Fibroblast of lung (primary cell): ENCODE data around the gene CYP51A1. TPM values are rescaled to one million over a fixed set of nuclear protein-coding genes. Genes with fewer than 3 reads are reported as not detected.

Experiments
- DNase-seq, 2 donors: peaks; one replicate each; pipeline versions ENCODE4 v3.0.0 to v3.0.0-alpha.2; 2010; ENCODE audit warnings: low read depth in 2 of 2
- H2AFZ ChIP-seq: 2 replicates; pipeline ENCODE4 v1.5.1; 2012; ENCODE audit warnings: low read length, control low read depth, inconsistent platforms
- H3K27ac ChIP-seq: 2 replicates; pipeline ENCODE4 v1.5.1; 2011; ENCODE audit warnings: low read length, control low read depth; ENCODE audit not compliant: insufficient read depth
- H3K27me3 ChIP-seq: 2 replicates; pipeline ENCODE4 v1.5.1; 2011; ENCODE audit warnings: mild to moderate bottlenecking, low read length; ENCODE audit not compliant: control insufficient read depth, insufficient read depth
- H3K36me3 ChIP-seq: 2 replicates; pipeline ENCODE4 v1.5.1; 2011; ENCODE audit warnings: low read length; ENCODE audit not compliant: control insufficient read depth, insufficient read depth
- H3K4me1 ChIP-seq: 2 replicates; pipeline ENCODE4 v1.5.1; 2011; ENCODE audit warnings: low read length; ENCODE audit not compliant: control insufficient read depth, insufficient read depth; ENCODE audit errors: extremely low read depth
- H3K4me2 ChIP-seq: 2 replicates; pipeline ENCODE4 v1.5.1; 2011; ENCODE audit warnings: low read length, control low read depth; ENCODE audit not compliant: insufficient read depth; ENCODE audit errors: extremely low read depth
- H3K4me3 ChIP-seq, 4 experiments: fragments of 200-600 bp in 1 of 4; sonication (generic) in 1 of 4; replicated peaks in 1 of 4; 2 replicates each; pipeline ENCODE4 v1.5.1; 2011 to 2016; ENCODE audit warnings: low read length in 4 of 4, low read depth in 3 of 4, mild to moderate bottlenecking in 3 of 4, control low read depth in 2 of 4, inconsistent platforms in 1 of 4, mixed read lengths in 1 of 4; ENCODE audit not compliant: insufficient read depth in 1 of 4; ENCODE audit errors: control extremely low read depth in 1 of 4
- H3K79me2 ChIP-seq: 2 replicates; pipeline ENCODE4 v1.5.1; 2012; ENCODE audit warnings: mild to moderate bottlenecking, low read length, inconsistent platforms; ENCODE audit not compliant: control insufficient read depth, insufficient read depth
- H3K9ac ChIP-seq: 2 replicates; pipeline ENCODE4 v1.5.1; 2011; ENCODE audit warnings: mild to moderate bottlenecking, low read length, control low read depth; ENCODE audit not compliant: insufficient read depth
- H3K9me3 ChIP-seq: 2 replicates; pipeline ENCODE4 v1.5.1; 2012; ENCODE audit warnings: low read depth, low read length; ENCODE audit not compliant: control insufficient read depth, insufficient read depth
- H4K20me1 ChIP-seq: 2 replicates; pipeline ENCODE4 v1.5.1; 2011; ENCODE audit warnings: low read length; ENCODE audit not compliant: control insufficient read depth, insufficient read depth; ENCODE audit errors: extremely low read depth
- EZH2 ChIP-seq: IDR thresholded peaks from 2 replicates; pipeline ENCODE4 v1.5.1; 2012; ENCODE audit warnings: low read length, control low read depth, mild to moderate bottlenecking; ENCODE audit errors: missing control alignments
- polyA minus RNA-seq: library from RNA; depleted of rRNA, polyadenylated mRNA; stranded (reverse); fragments of >200 nt; gene quantifications from 2 replicates; pipeline ENCODE4 v1.2.3, GENCODE V29; 2011; ENCODE audit warnings: low replicate concordance
- polyA plus RNA-seq, 2 donors: library from polyadenylated mRNA; depleted of rRNA in 1 of 2; stranded (reverse) in 1 of 2; unstranded in 1 of 2; fragments of >200 nt; gene quantifications; 2 replicates each; pipeline ENCODE4 v1.2.1, GENCODE V29; 2011 to 2012; ENCODE audit warnings: missing spikeins in 1 of 2
- total RNA-seq: library from RNA; depleted of rRNA; stranded (reverse); fragments of >200 nt; gene quantifications from 2 replicates; pipeline ENCODE4 v1.2.1, GENCODE V29; 2014
- TF ChIP-seq, protein P1 (sequence below), 2 donors: IDR thresholded peaks in 1 of 2; conservative IDR thresholded peaks in 1 of 2; 1 replicate in 1 of 2; 2 replicates in 1 of 2; pipeline ENCODE4 v1.5.1; 2011 to 2012; ENCODE audit warnings: low read length in 2 of 2, control low read depth in 1 of 2, inconsistent platforms in 1 of 2, low read depth in 1 of 2, mild to moderate bottlenecking in 1 of 2

The CYP51A1 gene
- total RNA-seq (343 and 784 TPM in 2 replicates), polyA plus RNA-seq (28.7 and 50.0 TPM in 2 replicates), polyA minus RNA-seq (13.7 and 18.3 TPM in 2 replicates)
- 74.3 and 128 TPM in 2 replicates for polyA plus RNA-seq (2012)

DNA sequence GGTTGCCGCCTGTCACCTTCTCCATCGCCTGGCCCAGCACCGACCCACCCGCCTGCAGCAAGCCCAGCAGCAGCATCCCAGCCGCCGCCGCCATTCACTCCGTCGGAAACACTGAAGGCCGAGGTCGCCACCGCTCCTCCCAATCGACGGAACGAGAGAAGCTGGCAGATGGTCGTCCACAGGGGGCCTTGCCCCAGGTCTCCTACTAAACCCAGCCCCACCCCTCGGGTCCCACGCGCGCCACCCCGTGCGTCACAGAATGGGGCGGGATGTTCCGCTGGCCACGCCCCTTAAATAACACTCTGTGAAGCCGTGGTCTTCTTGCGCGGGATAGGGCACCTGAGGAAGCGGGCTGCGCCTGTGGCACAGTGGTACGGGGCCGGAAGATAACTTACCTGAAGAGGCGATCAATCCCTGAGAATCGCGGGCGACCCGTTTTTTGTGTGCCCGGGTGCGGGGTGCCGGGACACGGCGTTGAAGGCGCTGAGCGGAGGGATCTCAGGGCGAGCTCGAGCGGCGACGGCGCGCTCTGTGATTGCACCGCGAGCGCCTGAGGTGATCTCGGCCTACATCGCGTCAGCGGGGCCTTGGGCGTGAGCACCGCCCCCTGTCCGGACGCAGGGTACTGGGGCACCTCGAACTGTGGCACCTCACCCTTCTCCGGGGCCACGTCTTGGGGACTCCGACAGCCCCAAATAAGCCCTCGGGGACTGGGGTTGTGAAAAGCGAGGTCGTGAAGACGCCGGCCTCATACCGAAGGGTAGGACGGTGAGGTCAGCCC is at the start of gene CYP51A1:
TSS of gene CYP51A1 (minus strand) at position 207 of the 781 bp plus-strand sequence. CDS start at position 94, 113 bp downstream.
- peak; percentile 92 to 95 for DNase-seq
- Histone ChIP-seq H3K36me3 (peaks cover 6% of the 10 kb centered on the region), H3K4me3 (peak within 1 kb of the TSS; percentile 77 to 96 (median 86)), H4K20me1 (no peaks in the 10 kb centered on the region), H3K4me2 (peak within 1 kb of the TSS; percentile 81), H3K27me3 (no peaks in the 10 kb centered on the region), H3K9me3 (no peaks in the 10 kb centered on the region), H3K4me1 (peaks cover 5% of the 10 kb centered on the region), H2AFZ (peak within 1 kb of the TSS; percentile 90), H3K79me2 (peaks cover 44% of the 10 kb centered on the region), H3K27ac (peak within 1 kb of the TSS; percentile 95), H3K9ac (peak within 1 kb of the TSS; percentile 95)
- no peak for TF ChIP-seq EZH2
- TF ChIP-seq, protein P1, sequence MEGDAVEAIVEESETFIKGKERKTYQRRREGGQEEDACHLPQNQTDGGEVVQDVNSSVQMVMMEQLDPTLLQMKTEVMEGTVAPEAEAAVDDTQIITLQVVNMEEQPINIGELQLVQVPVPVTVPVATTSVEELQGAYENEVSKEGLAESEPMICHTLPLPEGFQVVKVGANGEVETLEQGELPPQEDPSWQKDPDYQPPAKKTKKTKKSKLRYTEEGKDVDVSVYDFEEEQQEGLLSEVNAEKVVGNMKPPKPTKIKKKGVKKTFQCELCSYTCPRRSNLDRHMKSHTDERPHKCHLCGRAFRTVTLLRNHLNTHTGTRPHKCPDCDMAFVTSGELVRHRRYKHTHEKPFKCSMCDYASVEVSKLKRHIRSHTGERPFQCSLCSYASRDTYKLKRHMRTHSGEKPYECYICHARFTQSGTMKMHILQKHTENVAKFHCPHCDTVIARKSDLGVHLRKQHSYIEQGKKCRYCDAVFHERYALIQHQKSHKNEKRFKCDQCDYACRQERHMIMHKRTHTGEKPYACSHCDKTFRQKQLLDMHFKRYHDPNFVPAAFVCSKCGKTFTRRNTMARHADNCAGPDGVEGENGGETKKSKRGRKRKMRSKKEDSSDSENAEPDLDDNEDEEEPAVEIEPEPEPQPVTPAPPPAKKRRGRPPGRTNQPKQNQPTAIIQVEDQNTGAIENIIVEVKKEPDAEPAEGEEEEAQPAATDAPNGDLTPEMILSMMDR (conservative IDR thresholded peaks at IDR 0.05 in 1 of 2, IDR thresholded peaks at IDR 0.05 in 1 of 2; ENCODE audit: low read depth in 1 of 2, low read length in 2 of 2), result peak in 1 of 2 donors; percentile 17

DNA sequence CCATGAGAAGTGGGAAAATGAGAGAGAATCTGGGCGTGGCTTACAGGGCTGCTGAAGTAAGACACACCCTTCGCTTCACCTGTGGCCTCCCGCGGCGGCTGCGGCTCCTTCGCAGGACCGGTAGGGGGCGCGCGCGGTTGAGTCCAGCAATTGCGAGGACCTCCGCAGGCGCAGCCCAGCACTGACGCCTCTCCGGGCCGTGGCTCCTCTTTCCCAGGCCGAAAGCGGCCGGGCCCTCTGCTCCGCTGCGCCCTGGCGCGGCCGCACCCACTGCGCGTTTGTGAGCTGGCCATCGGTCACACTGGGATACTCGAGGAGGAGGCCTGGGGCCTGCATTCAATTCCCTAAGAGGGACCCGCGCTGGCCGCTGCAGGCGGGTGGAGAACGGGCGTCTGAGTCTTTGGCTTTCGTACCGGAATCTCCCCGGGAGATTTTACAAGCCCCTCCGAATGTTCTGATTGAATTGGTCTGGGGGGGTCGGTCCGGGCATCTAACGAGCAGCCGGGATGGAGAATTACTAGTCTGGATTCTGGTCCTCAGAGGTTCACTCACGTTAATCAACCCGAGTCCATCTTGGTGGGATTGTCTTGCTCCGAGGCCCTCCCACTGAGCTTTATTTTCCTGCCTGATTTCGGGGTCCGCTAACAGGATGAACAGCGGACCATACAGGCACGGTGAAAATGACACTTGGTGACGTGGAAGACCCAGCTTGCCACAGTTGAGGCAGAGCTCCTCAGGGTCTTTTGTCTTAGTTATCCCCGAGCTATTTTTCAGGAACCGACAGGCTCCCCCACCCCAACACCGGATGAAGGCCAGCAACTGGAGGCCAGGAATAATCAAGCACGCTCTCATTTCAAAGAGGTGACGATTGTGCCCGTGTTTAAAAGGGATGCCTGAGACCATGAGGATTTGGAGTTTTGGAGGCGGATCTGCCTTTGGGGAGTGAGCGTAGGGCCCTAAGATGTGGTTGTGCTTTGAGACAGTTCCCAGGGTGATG is 44.9 kb upstream of the CYP51A1 start, which contains the start of gene LRRD1:
TSS of gene LRRD1 (minus strand) at position 215 of the 997 bp plus-strand sequence. CDS start 13,940 bp downstream, outside the sequence.
- H3K27ac ChIP-seq, result peak within 1 kb of the TSS; percentile 72
- H2AFZ ChIP-seq, result peak within 1 kb of the TSS; percentile 98
- no peaks in the 10 kb centered on the region for H4K20me1 ChIP-seq
- H3K9me3 ChIP-seq, result no peaks in the 10 kb centered on the region
- H3K9ac ChIP-seq, result peak within 1 kb of the TSS; percentile 69
- peak within 1 kb of the TSS; percentile 47 to 61 (median 54) for H3K4me3 ChIP-seq
- TF ChIP-seq, protein P1 (conservative IDR thresholded peaks at IDR 0.05 in 1 of 2, IDR thresholded peaks at IDR 0.05 in 1 of 2; ENCODE audit: low read depth in 1 of 2, low read length in 2 of 2), result peak; percentile 83 to 89
- TF ChIP-seq EZH2, result no peak
- peak within 1 kb of the TSS; percentile 93 for H3K4me2 ChIP-seq
- H3K36me3 ChIP-seq, result no peaks in the 10 kb centered on the region
- H3K27me3 ChIP-seq, result no peaks in the 10 kb centered on the region
- peak; percentile 79 to 82 for DNase-seq
- no peaks in the 10 kb centered on the region for H3K79me2 ChIP-seq
- H3K4me1 ChIP-seq, result peaks cover 9% of the 10 kb centered on the region
